H1 (cell line): ENCODE results near the gene TMEM181. TPM values are rescaled to one million over a fixed set of nuclear protein-coding genes. Genes with fewer than 3 reads are reported as not detected.
"Not testable (repeated sequence)": the region's sequence is repeated elsewhere in the genome, so short reads cannot be mapped to it uniquely, and the experiment has no call there.

Experiments used
- CTCF ChIA-PET: fragments of 300-600 bp; sonication (Branson Sonifier 250); formaldehyde crosslinking; loops from one replicate; lab custom pipeline; 2021; ENCODE audit not compliant: partially characterized antibody; lab: Charles Lee
- POLR2A ChIA-PET: fragments of 300-600 bp; sonication (Branson Sonifier 250); formaldehyde crosslinking; loops from one replicate; lab custom pipeline; 2021; ENCODE audit warnings: inconsistent platforms; ENCODE audit not compliant: partially characterized antibody; lab: Charles Lee
- DNase-seq, 2 experiments: peaks; one replicate each; pipeline versions ENCODE4 v3.0.0 to v3.0.0-alpha.2; 2010 to 2022; ENCODE audit warnings: low spot score in 2 of 2, low read depth in 1 of 2, mixed read lengths in 1 of 2
- FAIRE-seq: peaks from 2 replicates; lab custom pipeline; 2011; peaks lifted over from hg19 to GRCh38; lab: Jason Lieb, UNC
- H2AFZ ChIP-seq: 2 replicates; pipeline ENCODE4 v1.8.1; 2012; ENCODE audit warnings: low read length, inconsistent platforms
- H2AK5ac ChIP-seq: 2 replicates; pipeline ENCODE4 v1.6.1; 2013; ENCODE audit warnings: low read depth, low read length
- H2BK120ac ChIP-seq: replicated peaks from 2 replicates; pipeline ENCODE3; 2013; ENCODE audit warnings: low read depth, low read length, inconsistent platforms
- H2BK12ac ChIP-seq: 2 replicates; pipeline ENCODE4 v1.6.1; 2013; ENCODE audit warnings: low read depth, low read length
- H2BK15ac ChIP-seq: 2 replicates; pipeline ENCODE4 v1.6.1; 2013; ENCODE audit warnings: low read length
- H2BK20ac ChIP-seq: 2 replicates; pipeline ENCODE4 v1.6.1; 2013; ENCODE audit warnings: low read length
- H2BK5ac ChIP-seq: 2 replicates; pipeline ENCODE4 v1.6.1; 2013; ENCODE audit warnings: low read depth, low read length
- H3K14ac ChIP-seq: 2 replicates; pipeline ENCODE4 v1.6.1; 2013; ENCODE audit warnings: inconsistent platforms; ENCODE audit not compliant: insufficient read length
- H3K18ac ChIP-seq: 2 replicates; pipeline ENCODE4 v1.6.1; 2013; ENCODE audit warnings: low read length; ENCODE audit errors: extremely low read depth
- H3K23ac ChIP-seq: 2 replicates; pipeline ENCODE4 v1.6.1; 2013; ENCODE audit warnings: inconsistent platforms; ENCODE audit not compliant: insufficient read length
- H3K23me2 ChIP-seq: 2 replicates; pipeline ENCODE4 v1.6.1; 2013; ENCODE audit warnings: low read depth, low read length
- H3K27ac ChIP-seq: 2 replicates; pipeline ENCODE4 v1.6.1; 2011; ENCODE audit warnings: low read depth, low read length, inconsistent platforms
- H3K27me3 ChIP-seq, 4 experiments: replicated peaks in 1 of 4; 1 replicate in 1 of 4; 2 replicates in 3 of 4; pipeline versions ENCODE4 v1.6.1 to v1.8.1; 2011 to 2013; ENCODE audit warnings: low read length in 3 of 4, mild to moderate bottlenecking in 3 of 4, inconsistent platforms in 2 of 4, mixed read lengths in 2 of 4, moderate library complexity in 1 of 4; ENCODE audit not compliant: control insufficient read depth in 3 of 4, insufficient read depth in 3 of 4; ENCODE audit errors: extremely low read depth in 1 of 4
- H3K36me3 ChIP-seq, 4 experiments: 2 replicates each; pipeline versions ENCODE4 v1.6.1 to v1.8.1; 2011 to 2013; ENCODE audit warnings: mild to moderate bottlenecking in 4 of 4, low read length in 3 of 4, moderate library complexity in 2 of 4, control low read depth in 1 of 4, inconsistent platforms in 1 of 4; ENCODE audit not compliant: insufficient read depth in 4 of 4, control insufficient read depth in 2 of 4
- H3K4ac ChIP-seq: replicated peaks from 2 replicates; pipeline ENCODE3; 2013; ENCODE audit warnings: low read length, low read depth, mixed read lengths, inconsistent platforms; ENCODE audit not compliant: insufficient read length
- H3K4me1 ChIP-seq, 4 experiments: replicated peaks in 1 of 4; 1 replicate in 1 of 4; 2 replicates in 3 of 4; pipeline versions ENCODE4 v1.6.1 to v1.8.1; 2011 to 2013; ENCODE audit warnings: low read length in 3 of 4, inconsistent platforms in 2 of 4, mixed read lengths in 1 of 4; ENCODE audit not compliant: insufficient read depth in 4 of 4, control insufficient read depth in 3 of 4
- H3K4me2 ChIP-seq, 2 experiments: 2 replicates each; pipeline versions ENCODE4 v1.6.1 to v1.8.1; 2011 to 2013; ENCODE audit warnings: low read depth in 2 of 2, low read length in 2 of 2, control low read depth in 1 of 2, inconsistent platforms in 1 of 2, mild to moderate bottlenecking in 1 of 2; ENCODE audit not compliant: insufficient read depth in 1 of 2
- H3K4me3 ChIP-seq, 4 experiments: fragments of 200-600, 300-600 bp in 1 of 4; sonication (generic), shearing (Covaris generic), sonication (Bioruptor Twin) in 1 of 4; 2 replicates each; pipeline versions ENCODE4 v1.5.1 to v1.8.1; 2011 to 2016; ENCODE audit warnings: low read length in 4 of 4, low read depth in 3 of 4, control low read depth in 2 of 4, inconsistent platforms in 2 of 4, mild to moderate bottlenecking in 2 of 4, mixed read lengths in 1 of 4, moderate library complexity in 1 of 4; ENCODE audit not compliant: insufficient read depth in 2 of 4; ENCODE audit errors: extremely low read depth in 1 of 4
- H3K56ac ChIP-seq: replicated peaks from 2 replicates; pipeline ENCODE3; 2013; ENCODE audit warnings: low read depth, mild to moderate bottlenecking, mixed read lengths, low read length, inconsistent platforms; ENCODE audit not compliant: insufficient read length
- H3K79me1 ChIP-seq: 2 replicates; pipeline ENCODE4 v1.6.1; 2013; ENCODE audit warnings: low read depth, low read length, control low read depth
- H3K79me2 ChIP-seq, 2 experiments: 2 replicates each; pipeline versions ENCODE4 v1.6.1 to v1.8.1; 2012 to 2013; ENCODE audit warnings: low read length in 2 of 2, mild to moderate bottlenecking in 2 of 2, inconsistent platforms in 1 of 2; ENCODE audit not compliant: insufficient read depth in 2 of 2, control insufficient read depth in 1 of 2
- H3K9ac ChIP-seq, 4 experiments: replicated peaks in 1 of 4; 1 replicate in 1 of 4; 2 replicates in 3 of 4; pipeline versions ENCODE4 v1.6.1 to v1.8.1; 2011 to 2013; ENCODE audit warnings: low read depth in 3 of 4, low read length in 3 of 4, control low read depth in 2 of 4, mild to moderate bottlenecking in 2 of 4, moderate library complexity in 2 of 4, inconsistent platforms in 1 of 4; ENCODE audit errors: extremely low read depth in 1 of 4
- H3K9me3 ChIP-seq, 2 experiments: 2 replicates each; pipeline versions ENCODE4 v1.6.1 to v1.8.1; 2012 to 2013; ENCODE audit warnings: mild to moderate bottlenecking in 2 of 2, moderate library complexity in 2 of 2, control low read depth in 1 of 2, inconsistent platforms in 1 of 2, low read depth in 1 of 2, low read length in 1 of 2, mixed read lengths in 1 of 2; ENCODE audit not compliant: insufficient read depth in 2 of 2
- H4K20me1 ChIP-seq, 2 experiments: replicated peaks in 1 of 2; 2 replicates each; pipeline versions ENCODE3 to v1.8.1; 2011 to 2013; ENCODE audit warnings: inconsistent platforms in 2 of 2, low read length in 2 of 2, mild to moderate bottlenecking in 1 of 2; ENCODE audit not compliant: insufficient read depth in 2 of 2, control insufficient read depth in 1 of 2
- H4K5ac ChIP-seq: 2 replicates; pipeline ENCODE4 v1.6.1; 2013; ENCODE audit warnings: low read length, low read depth, mixed read lengths, inconsistent platforms; ENCODE audit not compliant: insufficient read length
- H4K8ac ChIP-seq: 2 replicates; pipeline ENCODE4 v1.8.0; 2013; ENCODE audit warnings: mild to moderate bottlenecking, moderate library complexity, low read length, inconsistent platforms; ENCODE audit not compliant: insufficient read depth; ENCODE audit errors: extremely low read depth
- H4K91ac ChIP-seq: replicated peaks from 2 replicates; pipeline ENCODE3; 2013; ENCODE audit warnings: low read length, mixed read lengths, inconsistent platforms; ENCODE audit not compliant: insufficient read length
- WGBS, 2 experiments: shearing (Covaris generic) in 1 of 2; methylation state at CpG; one replicate each; pipeline versions ENCODE4 v1.1.6 to v1.1.7; 2013 to 2015; ENCODE audit warnings: low lambda C conversion rate in 2 of 2, mixed read lengths in 2 of 2, inconsistent platforms in 1 of 2, low coverage in 1 of 2, missing lambda C conversion rate in 1 of 2; ENCODE audit not compliant: insufficient replicate concordance in 2 of 2, insufficient coverage in 1 of 2, insufficient read length in 1 of 2; ENCODE audit errors: extremely low coverage in 1 of 2, missing lambda C conversion rate in 1 of 2; 5-methylcytosine and 5-hydroxymethylcytosine counted together
- polyA plus RNA-seq, 7 experiments: library from polyadenylated mRNA; depleted of rRNA in 3 of 7; stranded (reverse) in 5 of 7; unstranded in 2 of 7; fragments of >200 nt in 5 of 7; fragments of 200-250 nt in 2 of 7; gene quantifications; 1 replicate in 5 of 7; 2 replicates in 1 of 7; 4 replicates in 1 of 7; pipeline versions ENCODE4 v1.2.1 to v1.2.3, GENCODE V29; 2011 to 2013; ENCODE audit warnings: missing spikeins in 2 of 7, mixed read lengths in 2 of 7
- total RNA-seq: library from RNA; stranded (reverse); fragmentation: NEBNext Ultra II Directional; extraction: Animal tissue kit (Norgen Biotek cat#: 25700); gene quantifications from 2 replicates; pipeline ENCODE4 v1.2.1, GENCODE V29; 2021

The TMEM181 gene
- total and polyA plus RNA-seq, 2 of the 8 experiments (the other 6 are each of a cell fraction or from before 2014, with no cell fraction given), result 8.6 to 19.0 TPM

DNA sequence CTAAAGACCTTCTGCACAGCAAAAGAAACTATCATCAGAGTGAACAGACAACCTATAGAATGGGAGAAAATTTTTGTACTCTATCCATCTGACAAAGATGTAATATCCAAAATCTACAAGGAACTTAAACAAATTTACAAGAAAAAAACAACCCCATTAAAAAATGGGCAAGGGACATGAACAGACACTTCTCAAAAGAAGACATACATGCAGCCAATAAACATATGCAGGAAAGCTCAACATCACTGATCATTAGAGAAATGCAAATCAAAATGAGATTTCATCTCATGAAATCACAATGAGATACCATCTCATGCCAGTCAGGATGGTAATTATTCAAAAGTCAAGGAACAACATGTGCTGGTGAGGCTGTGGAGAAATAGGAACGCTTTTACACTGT, 32.0 kb upstream of the TMEM181 start:
- CTCF ChIA-PET, result interaction anchor here (1.0 to 1.3 kb wide), 2 partner anchors 24 to 153 kb away, joined by 4 to 6 read pairs; no protein-coding TSS in a partner anchor
- H2BK12ac ChIP-seq, H2AFZ ChIP-seq, H3K4ac ChIP-seq, H3K9me3 ChIP-seq, H3K14ac ChIP-seq, H3K9ac ChIP-seq, H3K23ac ChIP-seq, H3K27me3 ChIP-seq, H3K79me1 ChIP-seq, H2BK120ac ChIP-seq, H4K5ac ChIP-seq, H2AK5ac ChIP-seq, FAIRE-seq, H3K4me2 ChIP-seq, H4K20me1 ChIP-seq, H3K4me3 ChIP-seq, H2BK20ac ChIP-seq, H3K27ac ChIP-seq, H3K23me2 ChIP-seq, DNase-seq, H2BK15ac ChIP-seq, H3K56ac ChIP-seq, H4K91ac ChIP-seq, H3K4me1 ChIP-seq, POLR2A ChIA-PET, H2BK5ac ChIP-seq, H4K8ac ChIP-seq, H3K36me3 ChIP-seq, H3K18ac ChIP-seq, H3K79me2 ChIP-seq: not testable (repeated sequence)
- 94% methylated on average over 1 of the region's 1 CpG; no CpG with 5 or more reads in 1 of the 2 experiments for WGBS, 2 experiments
